LoVo (cell line): ENCODE measurements around the gene FITM1.
A peak's percentile ranks its signal among the peaks of the same experiment; 100 is the strongest.
"Not testable (repeated sequence)": the region's sequence is repeated elsewhere in the genome, so short reads cannot be mapped to it uniquely, and the experiment has no call there.

Experiments used
- DNase-seq: peaks from one replicate; pipeline ENCODE4 v3.0.0-alpha.2; 2016; ENCODE audit warnings: low spot score

The FITM1 gene

GRCh38 chr14:24098229-24098926, 32.1 kb upstream of the FITM1 start:
- no peak for DNase-seq

- DNase-seq, result no peak
Measured at GRCh38 chr14:24098927-24099813, 31.3 kb upstream of the FITM1 start.

- no peak for DNase-seq
Measured at GRCh38 chr14:24100197-24100981, 30.1 kb upstream of the FITM1 start.

GRCh38 chr14:24100982-24101494, 29.4 kb upstream of the FITM1 start:
- no peak for DNase-seq

- no peak for DNase-seq
Measured at GRCh38 chr14:24102357-24103048, 28.0 kb upstream of the FITM1 start.

GRCh38 chr14:24103451-24103850, 27.0 kb upstream of the FITM1 start:
- DNase-seq, result no peak

- DNase-seq, result not testable (repeated sequence)
Measured at GRCh38 chr14:24105609-24106239, 24.7 kb upstream of the FITM1 start.

GRCh38 chr14:24106672-24107271, 23.7 kb upstream of the FITM1 start:
- DNase-seq, result no peak

GRCh38 chr14:24108336-24108874, 22.1 kb upstream of the FITM1 start:
- no peak for DNase-seq

GRCh38 chr14:24110060-24110459, 20.4 kb upstream of the FITM1 start:
- DNase-seq, result peak; percentile 20

- DNase-seq, result no peak
Measured at GRCh38 chr14:24110523-24110922, 19.9 kb upstream of the FITM1 start.

- no peak for DNase-seq
Measured at GRCh38 chr14:24113379-24113800, 17.1 kb upstream of the FITM1 start.

- peak; percentile 86 for DNase-seq
Measured at GRCh38 chr14:24113801-24114531, 16.5 kb upstream of the FITM1 start.

GRCh38 chr14:24114532-24115421, 15.7 kb upstream of the FITM1 start, which contains the start of the genes DCAF11 and NRL:
Gene DCAF11 (plus strand): TSS chr14:24114777. CDS start chr14:24115595, 818 bp downstream.
Gene NRL (minus strand): TSS chr14:24114949. CDS start chr14:24082848, 32,101 bp downstream.
- DNase-seq, result peak; percentile 98

- DNase-seq, result no peak
Measured at GRCh38 chr14:24115422-24116127, 14.9 kb upstream of the FITM1 start.

- no peak for DNase-seq
Measured at GRCh38 chr14:24116128-24116814, 14.2 kb upstream of the FITM1 start.

GRCh38 chr14:24117179-24117578, 13.3 kb upstream of the FITM1 start:
- DNase-seq, result no peak
